ENCODE data around the gene HOXC5.

GRCh38 chr12:54020591-54021405, 12.1 kb upstream of the HOXC5 start:
- TF ChIP-seq YY1 (IDR thresholded peaks at IDR 0.05; ENCODE audit: insufficient read depth, insufficient read length): no peak
- TF ChIP-seq SUZ12 (IDR thresholded peaks at IDR 0.05; ENCODE audit: extremely low read depth, insufficient read depth, insufficient read length): no peak
- TF ChIP-seq ZNF274 (IDR thresholded peaks at IDR 0.05; ENCODE audit: low read depth, low read length): no peak
